IPS DF 4.7 (cell line): ENCODE results near the gene TMEM109.

Experiments used
- DNase-seq: peaks from one replicate; pipeline ENCODE4 v3.0.0-alpha.2; 2013; ENCODE audit warnings: low spot score; ENCODE audit errors: extremely low read depth

Gene TMEM109

GRCh38 chr11:60913793-60914632, at the start of gene TMEM109:
TMEM109 (plus strand) TSS chr11:60914158; CDS start chr11:60919694, 5,536 bp downstream.
- DNase-seq = peak; percentile 64

- no peak for DNase-seq
Measured at GRCh38 chr11:60864856-60865513, 49.0 kb upstream of the TMEM109 start.

DNA sequence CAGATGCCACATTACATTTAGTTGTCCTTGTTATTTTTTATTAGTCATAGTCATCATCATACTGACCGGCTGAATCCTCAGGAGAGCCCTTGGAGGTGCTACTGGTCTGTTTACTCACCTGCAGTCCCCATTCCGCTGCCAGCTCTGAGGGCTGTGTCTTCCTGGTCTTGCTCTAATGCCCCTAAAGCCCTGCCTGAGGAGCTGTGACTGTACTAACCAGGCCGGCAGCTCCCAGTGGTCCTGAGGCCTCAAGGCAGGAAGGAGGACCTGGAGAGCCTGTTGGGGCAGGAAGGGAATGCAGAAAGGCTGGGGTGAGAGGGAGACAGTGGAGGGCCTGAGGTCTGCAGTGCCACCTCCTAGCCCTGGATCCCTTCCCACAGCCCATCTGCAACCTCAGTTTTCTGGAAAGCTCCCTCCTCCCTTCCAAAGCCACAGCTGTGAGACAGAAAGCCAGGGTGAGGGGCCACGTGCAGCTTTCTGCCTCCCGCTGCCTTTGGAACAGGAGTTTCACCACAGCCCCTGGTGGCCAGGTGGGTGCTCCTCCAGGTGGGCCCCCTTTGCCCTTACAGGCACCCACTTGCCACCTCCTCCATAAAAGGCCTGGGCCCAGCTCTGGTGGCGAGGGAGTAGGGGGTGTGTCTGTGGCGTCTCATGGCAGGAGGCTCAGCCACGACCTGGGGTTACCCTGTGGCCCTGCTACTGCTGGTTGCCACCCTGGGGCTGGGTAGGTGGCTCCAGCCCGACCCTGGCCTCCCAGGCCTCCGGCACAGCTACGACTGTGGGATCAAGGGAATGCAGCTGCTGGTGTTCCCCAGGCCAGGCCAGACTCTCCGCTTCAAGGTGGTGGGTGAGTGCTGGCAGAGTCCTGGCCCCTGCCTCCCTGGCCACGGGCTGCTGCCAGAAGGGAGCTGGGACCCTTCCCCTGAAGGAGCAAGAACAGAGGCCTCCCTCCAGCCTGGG, 46.8 kb upstream of the TMEM109 start, which contains the start of gene ZP1:
Gene ZP1, plus strand, starts transcription at position 632 of the 960 bp plus-strand sequence. Its CDS starts 20 bp downstream, at position 652.
- DNase-seq = no peak

- no peak for DNase-seq
Measured at GRCh38 chr11:60867871-60868681, 45.9 kb upstream of the TMEM109 start.

DNA sequence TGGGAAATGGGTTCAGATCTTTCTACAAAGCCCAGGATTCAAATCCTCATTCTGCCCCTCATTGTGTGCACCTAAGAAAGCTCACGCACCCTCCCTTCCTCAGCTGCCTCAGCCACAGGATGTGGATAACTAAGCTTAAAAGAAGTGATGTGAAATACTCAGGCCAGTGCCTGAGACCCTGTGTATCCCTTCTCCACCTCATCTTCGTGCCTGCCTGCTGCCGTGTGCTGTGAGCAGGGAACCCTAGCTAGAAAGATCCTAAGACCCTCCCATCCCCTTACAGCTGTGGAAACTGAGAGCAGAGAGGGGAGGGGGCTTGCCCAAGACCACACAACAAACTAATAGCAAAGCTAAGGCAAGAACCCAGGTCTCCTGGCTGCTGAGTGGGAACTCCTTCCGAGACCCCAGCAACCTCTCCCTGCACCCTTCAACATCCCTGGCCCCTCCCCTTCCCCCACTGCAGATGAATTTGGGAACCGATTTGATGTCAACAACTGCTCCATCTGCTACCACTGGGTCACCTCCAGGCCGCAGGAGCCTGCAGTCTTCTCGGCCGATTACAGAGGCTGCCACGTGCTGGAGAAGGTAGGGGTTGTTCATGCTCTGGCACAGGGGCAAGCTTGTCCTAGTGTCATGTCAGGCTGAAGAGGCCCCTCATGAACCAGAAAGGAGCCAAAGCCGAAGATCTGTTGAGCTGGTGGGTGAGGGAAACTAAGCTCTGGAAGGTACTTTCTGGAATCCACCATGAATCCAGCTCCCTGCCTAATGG, 45.1 kb upstream of the TMEM109 start:
- DNase-seq = no peak

DNA sequence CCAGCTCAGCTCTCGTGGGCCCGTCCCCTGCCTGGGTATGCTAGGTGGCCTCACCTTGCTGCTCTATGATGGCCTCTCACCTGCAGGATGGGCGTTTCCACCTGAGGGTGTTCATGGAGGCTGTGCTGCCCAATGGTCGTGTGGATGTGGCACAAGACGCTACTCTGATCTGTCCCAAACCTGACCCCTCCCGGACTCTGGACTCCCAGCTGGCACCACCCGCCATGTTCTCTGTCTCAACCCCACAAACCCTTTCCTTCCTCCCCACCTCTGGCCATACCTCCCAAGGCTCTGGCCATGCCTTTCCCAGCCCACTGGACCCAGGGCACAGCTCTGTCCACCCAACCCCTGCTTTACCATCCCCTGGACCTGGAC, 44.5 kb upstream of the TMEM109 start:
- no peak for DNase-seq

GRCh38 chr11:60870276-60870675, 43.7 kb upstream of the TMEM109 start:
- DNase-seq = no peak

DNA sequence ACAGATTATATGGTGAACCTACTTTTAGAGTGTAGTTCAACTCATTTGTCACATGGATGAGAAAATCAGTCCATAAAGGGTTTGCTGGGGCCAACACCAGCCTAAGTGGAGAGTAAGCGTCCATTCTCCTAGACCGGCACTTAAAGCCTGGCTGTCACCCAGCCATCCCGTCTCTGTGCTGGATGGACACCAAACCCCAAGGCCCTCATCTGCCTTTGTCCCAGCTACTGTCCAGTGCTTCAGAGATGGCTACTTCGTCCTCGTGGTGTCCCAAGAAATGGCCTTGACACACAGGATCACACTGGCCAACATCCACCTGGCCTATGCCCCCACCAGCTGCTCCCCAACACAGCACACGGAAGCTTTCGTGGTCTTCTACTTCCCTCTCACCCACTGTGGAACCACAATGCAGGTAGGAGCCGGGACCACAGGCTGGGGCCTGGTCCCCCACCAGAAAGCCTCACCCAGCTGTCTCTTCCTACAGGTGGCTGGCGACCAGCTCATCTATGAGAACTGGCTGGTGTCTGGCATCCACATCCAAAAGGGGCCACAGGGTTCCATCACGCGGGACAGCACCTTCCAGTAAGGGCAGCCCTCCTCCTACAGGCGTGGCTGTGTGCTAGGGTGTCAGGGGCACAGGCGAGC, 43.1 kb upstream of the TMEM109 start:
- DNase-seq = no peak

GRCh38 chr11:60871378-60872061, 42.4 kb upstream of the TMEM109 start:
- DNase-seq = no peak

GRCh38 chr11:60872124-60872960, 41.6 kb upstream of the TMEM109 start:
- DNase-seq = no peak

DNA sequence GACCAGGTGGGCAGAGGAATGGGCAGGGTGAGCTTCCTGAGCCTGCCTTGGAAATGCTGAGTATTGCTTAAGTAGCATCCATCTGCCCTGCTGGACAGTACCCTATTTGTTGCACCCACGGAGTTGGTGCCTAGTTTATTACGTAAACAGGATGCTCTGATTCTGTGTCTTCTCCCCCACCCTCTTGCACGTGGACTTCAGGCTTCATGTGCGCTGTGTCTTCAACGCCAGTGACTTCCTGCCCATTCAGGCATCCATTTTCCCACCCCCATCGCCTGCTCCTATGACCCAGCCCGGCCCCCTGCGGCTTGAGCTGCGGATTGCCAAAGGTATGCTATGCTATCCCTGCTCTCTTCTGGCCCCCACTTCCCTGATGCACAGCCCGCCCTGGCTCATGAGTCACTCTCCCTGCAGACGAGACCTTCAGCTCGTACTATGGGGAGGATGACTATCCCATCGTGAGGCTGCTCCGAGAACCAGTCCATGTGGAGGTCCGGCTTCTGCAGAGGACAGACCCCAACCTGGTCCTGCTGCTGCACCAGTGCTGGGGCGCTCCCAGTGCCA, 40.9 kb upstream of the TMEM109 start:
- no peak for DNase-seq

DNA sequence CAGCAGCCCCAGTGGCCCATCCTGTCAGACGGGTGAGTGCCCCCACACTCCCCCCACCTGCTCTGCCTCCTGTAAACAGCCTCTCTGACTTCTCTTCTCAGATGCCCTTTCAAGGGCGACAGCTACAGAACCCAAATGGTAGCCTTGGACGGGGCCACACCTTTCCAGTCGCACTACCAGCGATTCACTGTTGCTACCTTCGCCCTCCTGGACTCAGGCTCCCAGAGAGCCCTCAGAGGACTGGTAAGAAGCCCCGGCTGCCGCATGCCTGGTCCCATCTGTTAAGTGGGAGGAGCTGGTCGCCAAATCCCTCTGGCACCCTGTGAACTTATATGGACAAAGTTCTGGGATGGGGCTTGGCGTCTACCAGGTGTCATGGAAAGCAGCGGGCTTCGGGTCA, 40.4 kb upstream of the TMEM109 start:
- DNase-seq = no peak

GRCh38 chr11:60874421-60875365, 39.3 kb upstream of the TMEM109 start:
- DNase-seq = no peak

DNA sequence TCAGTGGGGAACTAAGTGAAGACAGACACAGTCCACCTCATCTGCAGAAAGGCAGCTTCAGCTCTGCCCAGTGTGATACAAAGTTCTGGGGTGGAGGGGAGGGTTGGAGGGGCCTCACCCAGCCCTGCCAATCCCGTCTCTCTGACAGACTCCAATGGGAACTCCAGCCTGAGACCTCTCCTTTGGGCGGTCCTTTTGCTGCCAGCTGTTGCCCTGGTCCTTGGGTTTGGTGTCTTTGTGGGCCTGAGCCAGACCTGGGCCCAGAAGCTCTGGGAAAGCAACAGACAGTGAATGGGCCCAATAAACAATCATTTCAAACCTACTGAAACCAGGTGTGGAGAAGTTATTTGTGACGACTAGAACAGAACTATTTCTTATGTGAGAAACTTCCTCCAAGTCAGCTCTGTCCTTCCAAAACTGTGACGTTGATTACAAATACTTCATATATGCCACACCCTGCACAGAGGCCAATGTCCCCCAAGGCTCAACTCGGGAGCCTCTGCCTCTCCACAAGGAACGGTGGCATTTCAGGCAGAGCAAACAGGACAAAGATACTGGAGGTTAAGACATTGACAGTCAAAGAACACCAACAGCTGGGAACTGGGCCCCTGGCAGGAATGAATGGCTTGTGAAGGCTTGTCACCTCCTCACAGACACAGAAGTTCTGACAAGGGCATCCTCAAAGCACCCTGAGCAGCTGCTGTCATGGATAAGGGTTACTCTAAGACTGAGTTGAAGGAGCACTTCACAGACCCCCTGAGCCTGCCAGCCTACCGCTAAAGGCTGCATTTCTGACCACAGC, 38.4 kb upstream of the TMEM109 start:
- DNase-seq = no peak

GRCh38 chr11:60876168-60876485, 37.8 kb upstream of the TMEM109 start:
- DNase-seq = no peak
